NOMO-1 treated with DMSO at 0.1 percent for 48 hours (cell line): ENCODE results near the gene CACNB2.

Source experiments
- DNase-seq: peaks from one replicate; lab custom pipeline; 2025; ENCODE audit not compliant: unreplicated experiment; lab: John Stamatoyannopoulos, UW

Gene CACNB2

GRCh38 chr10:18332484-18332883, 192.3 kb downstream of the CACNB2 start:
- no peak for DNase-seq

- no peak for DNase-seq
Observed at GRCh38 chr10:18333621-18334020, 193.4 kb downstream of the CACNB2 start.

DNA sequence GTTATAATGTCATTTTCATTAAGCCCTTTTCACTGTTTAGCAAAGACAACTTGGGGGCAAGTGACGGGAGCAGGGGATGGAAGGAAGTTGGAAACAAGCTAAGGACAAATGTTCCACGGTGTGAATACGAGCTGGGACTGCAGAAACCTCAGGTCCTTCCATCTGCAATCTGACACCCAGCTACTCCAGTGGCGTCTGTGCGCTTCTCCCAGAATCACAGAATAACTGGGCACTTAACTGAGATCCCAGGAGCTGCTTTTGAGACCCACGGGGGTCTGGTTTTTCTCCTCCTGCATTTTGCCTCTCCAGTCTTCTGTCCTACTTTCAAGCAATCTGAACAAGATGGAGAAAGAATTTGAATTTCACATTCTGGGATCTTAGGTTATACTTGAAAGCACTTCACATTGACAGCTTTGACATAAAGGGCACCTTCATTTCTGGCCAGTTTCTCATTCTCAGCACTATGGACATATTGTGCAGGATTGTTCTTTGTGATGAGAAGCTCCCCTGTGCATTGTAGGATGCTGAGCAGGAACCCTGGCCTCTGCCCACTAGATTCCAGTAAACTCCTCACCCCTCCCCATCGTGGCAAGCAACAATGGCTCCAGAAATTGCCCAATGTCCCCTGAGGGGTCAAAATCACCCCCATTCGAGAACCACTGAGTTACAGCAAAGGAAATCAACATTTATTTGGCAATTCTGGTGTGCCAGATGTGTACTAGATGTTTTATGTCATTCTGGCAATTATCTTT, 194.1 kb downstream of the CACNB2 start:
- DNase-seq: no peak

DNA sequence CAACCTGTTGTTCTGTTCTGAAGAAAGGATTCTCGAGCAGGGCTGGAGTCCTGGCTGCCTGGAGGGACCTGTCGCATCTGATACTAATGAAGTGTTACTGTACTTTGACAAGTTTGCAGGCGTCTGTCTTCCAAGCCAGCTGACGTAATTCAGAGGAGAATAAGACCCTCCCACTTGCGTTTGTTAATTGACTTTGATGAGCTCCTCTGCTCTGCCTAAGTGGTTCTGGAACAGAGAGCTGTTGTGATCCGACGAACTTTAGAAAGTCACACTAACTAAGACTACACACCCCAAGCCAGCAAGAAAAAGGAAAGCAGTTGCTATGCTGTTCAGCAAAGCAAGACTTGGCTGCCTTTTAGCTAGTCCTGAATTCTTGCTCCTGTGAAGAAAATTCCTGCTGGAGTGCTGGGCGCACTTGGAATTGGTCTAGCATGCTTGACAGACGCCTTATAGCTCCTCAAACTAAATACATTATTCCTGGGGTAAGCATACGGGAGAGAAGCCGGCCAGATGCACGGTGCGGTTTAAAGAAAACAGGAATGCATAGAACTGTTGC, 200.3 kb downstream of the CACNB2 start:
- no peak for DNase-seq

DNA sequence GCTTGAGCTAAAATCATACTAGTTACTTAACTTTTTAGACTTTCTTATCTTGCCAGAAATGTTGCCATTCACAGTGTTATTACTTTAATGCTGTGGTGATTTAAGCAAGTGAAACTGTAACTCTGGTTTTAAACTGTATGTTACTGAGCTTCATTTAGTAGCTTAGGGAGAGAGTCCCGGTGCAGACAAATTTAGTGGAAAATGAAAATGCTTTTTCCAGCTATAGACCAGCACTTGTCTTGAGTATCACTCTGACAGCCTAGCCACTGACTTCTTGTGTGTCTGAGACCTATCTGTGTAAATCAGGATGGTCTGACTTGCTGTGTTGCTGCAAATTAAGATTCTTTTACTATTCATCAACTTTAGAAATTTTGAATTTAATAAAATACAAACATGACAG, 200.8 kb downstream of the CACNB2 start:
- no peak for DNase-seq

DNA sequence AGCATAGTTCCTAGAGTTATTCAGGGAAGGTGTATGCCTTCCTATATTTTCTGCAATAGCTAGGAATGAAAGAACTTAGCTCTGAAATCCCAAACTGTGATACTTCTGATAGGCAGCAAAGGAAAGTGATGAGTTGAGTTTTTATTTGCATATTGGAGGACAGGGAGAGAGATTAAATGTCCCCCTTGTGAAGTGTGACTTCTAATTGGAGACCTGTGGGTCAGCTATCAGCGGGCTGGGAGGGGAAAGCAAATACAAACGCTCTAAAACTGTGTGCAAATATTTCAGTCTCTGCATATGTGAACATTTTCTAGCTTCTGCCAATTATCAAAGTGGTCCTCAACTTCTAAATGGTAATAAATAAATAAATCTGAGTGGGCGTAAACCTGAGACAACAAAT, 203.3 kb downstream of the CACNB2 start:
- no peak for DNase-seq

GRCh38 chr10:18345308-18345707, 205.1 kb downstream of the CACNB2 start:
- DNase-seq: no peak

DNA sequence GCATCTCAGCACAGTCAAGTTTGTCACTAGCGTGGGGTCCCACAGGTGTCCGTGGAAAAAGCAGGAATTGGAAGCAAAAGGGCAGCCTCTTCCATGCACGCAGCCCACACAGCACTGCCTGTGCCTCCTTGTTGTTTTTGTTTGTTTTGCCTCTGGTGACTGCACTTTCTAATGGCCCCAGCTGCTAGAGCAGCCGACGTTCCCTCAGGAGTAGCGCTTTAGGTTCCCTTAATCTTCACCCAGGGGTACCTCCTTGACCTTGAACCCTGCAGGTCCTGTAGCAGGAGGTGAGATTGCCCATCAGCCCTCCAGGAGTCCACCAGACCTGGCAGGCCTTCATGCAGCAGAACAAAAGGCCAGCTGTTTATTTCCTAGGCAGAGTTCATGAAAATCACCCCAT, 210.1 kb downstream of the CACNB2 start:
- DNase-seq: no peak

DNA sequence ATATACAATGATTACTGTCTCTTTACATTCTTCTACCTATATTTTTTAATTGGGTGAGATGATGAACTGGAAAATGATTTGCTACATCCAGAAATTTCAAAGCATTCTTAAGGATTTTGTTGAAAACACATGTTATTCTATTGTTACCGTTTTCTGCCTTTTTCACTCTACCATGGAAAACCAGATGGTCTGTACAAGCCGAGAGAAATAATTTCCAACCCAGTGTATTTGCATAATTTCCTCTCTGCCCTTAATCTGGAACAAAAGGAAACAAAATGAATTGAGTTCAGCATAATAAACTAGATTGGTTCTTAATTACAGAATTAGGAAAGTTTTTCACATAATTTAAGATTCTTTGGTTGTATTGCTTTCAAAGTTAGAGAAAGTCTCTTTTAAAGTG, 211.2 kb downstream of the CACNB2 start:
- no peak for DNase-seq

DNA sequence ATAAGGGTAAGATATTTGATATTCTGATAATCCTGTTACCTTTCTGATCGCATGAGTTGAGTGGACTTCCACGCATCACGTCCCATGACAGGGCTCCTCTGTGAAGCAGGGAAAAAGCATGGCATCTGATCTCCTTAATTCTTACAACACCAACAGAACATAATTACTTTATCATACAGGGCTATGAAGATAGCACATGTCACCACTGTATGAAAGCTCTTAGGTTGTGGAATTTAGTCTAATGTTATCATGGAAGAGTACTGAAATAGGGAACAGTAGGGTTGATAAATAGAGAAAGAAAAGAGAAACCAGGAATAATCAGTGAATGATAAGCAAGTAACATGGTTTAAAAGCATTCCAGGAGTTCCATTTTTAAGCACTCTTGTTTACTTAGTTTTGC, 212.0 kb downstream of the CACNB2 start:
- DNase-seq: no peak

DNA sequence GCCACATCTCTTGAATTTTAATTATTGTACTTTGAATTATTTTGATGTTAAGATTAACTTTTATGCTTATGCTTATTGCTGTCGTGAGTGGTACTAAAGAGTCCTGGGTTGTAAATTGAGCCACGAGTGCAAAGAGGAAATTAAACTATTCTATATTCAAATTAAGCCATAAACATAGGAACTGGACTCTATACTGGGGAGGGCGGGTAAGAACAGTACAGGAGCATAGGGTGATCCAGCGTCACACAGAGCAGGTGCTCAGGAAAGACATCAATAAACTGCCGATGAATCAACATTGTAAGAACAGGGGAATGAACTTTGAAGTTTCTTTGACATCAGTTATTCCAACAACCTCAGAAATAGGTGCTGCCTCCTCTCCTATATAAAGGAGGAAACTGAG, 219.6 kb downstream of the CACNB2 start:
- DNase-seq: no peak

- DNase-seq: no peak
Observed at GRCh38 chr10:18362892-18363291, 222.7 kb downstream of the CACNB2 start.

- no peak for DNase-seq
Observed at GRCh38 chr10:18364987-18365775, 225.0 kb downstream of the CACNB2 start.

GRCh38 chr10:18367840-18368239, 227.6 kb downstream of the CACNB2 start:
- DNase-seq: no peak

GRCh38 chr10:18368273-18368672, 228.0 kb downstream of the CACNB2 start:
- no peak for DNase-seq

- no peak for DNase-seq
Observed at GRCh38 chr10:18368682-18369081, 228.5 kb downstream of the CACNB2 start.

- no peak for DNase-seq
Observed at GRCh38 chr10:18369859-18370473, 229.7 kb downstream of the CACNB2 start.

GRCh38 chr10:18376650-18377049, 236.4 kb downstream of the CACNB2 start:
- no peak for DNase-seq

- DNase-seq: no peak
Observed at GRCh38 chr10:18377898-18378297, 237.7 kb downstream of the CACNB2 start.

- no peak for DNase-seq
Observed at GRCh38 chr10:18378766-18379165, 238.5 kb downstream of the CACNB2 start.

DNA sequence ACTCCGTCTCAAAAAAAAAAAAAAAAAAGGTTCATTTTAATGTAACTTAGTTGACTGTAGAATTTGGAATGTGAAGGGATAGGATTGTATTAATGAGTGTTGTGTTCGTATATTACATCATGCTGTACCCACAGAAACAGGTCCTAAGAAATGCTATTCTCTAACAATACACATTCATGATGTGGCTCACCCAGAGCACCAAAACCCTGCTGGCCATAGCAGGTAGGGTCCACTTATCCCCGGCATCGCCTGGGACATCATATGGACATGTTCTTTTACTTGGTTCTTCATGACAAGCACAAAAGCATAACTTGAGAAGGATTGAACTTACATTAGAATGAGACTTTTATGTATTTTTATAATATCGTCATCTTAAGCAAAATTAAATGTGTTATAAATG, 241.5 kb downstream of the CACNB2 start:
- DNase-seq: no peak

GRCh38 chr10:18397906-18398305, 257.7 kb downstream of the CACNB2 start:
- DNase-seq: no peak
